H9 (cell line): Measurements from ENCODE around the gene CDH6. TPM values are rescaled to one million over a fixed set of nuclear protein-coding genes. Genes with fewer than 3 reads are reported as not detected.

Experiments
- DNase-seq: peaks from one replicate; pipeline ENCODE4 v3.0.0-alpha.2; 2017
- H2AFZ ChIP-seq: one replicate; pipeline ENCODE4 v1.6.1; 2013; ENCODE audit warnings: mild to moderate bottlenecking, low read length, control low read depth, moderate library complexity
- H2AK5ac ChIP-seq: 2 replicates; pipeline ENCODE4 v1.6.1; 2013; ENCODE audit warnings: low read length, control low read depth, mixed read lengths; ENCODE audit not compliant: insufficient read length
- H2BK120ac ChIP-seq: one replicate; pipeline ENCODE4 v1.6.1; 2013; ENCODE audit warnings: low read depth, mild to moderate bottlenecking, low read length, control low read depth, inconsistent platforms; ENCODE audit not compliant: poor library complexity, severe bottlenecking
- H2BK12ac ChIP-seq: 2 replicates; pipeline ENCODE4 v1.6.1; 2013; ENCODE audit warnings: low read length, control low read depth, mixed read lengths, low read depth; ENCODE audit not compliant: insufficient read length
- H2BK15ac ChIP-seq: 2 replicates; pipeline ENCODE4 v1.6.1; 2013; ENCODE audit warnings: low read depth, low read length, control low read depth
- H2BK20ac ChIP-seq: one replicate; pipeline ENCODE4 v1.6.1; 2013; ENCODE audit warnings: low read depth, mild to moderate bottlenecking, low read length, control low read depth, inconsistent platforms; ENCODE audit not compliant: poor library complexity, severe bottlenecking
- H2BK5ac ChIP-seq: 2 replicates; pipeline ENCODE4 v1.6.1; 2013; ENCODE audit warnings: low read length, control low read depth, mixed read lengths; ENCODE audit not compliant: insufficient read length
- H3K14ac ChIP-seq: 2 replicates; pipeline ENCODE4 v1.6.1; 2013; ENCODE audit warnings: low read length, control low read depth; ENCODE audit not compliant: insufficient read depth
- H3K18ac ChIP-seq: 2 replicates; pipeline ENCODE4 v1.6.1; 2013; ENCODE audit warnings: low read depth, mild to moderate bottlenecking, mixed read lengths, low read length, control low read depth; ENCODE audit not compliant: insufficient read length
- H3K23ac ChIP-seq: 2 replicates; pipeline ENCODE4 v1.6.1; 2013; ENCODE audit warnings: low read length, control low read depth, mixed read lengths, low read depth; ENCODE audit not compliant: insufficient read length
- H3K23me2 ChIP-seq: 2 replicates; pipeline ENCODE4 v1.6.1; 2013; ENCODE audit warnings: low read depth, mild to moderate bottlenecking, mixed read lengths, low read length, control low read depth; ENCODE audit not compliant: insufficient read length, poor library complexity, severe bottlenecking
- H3K27ac ChIP-seq: 2 replicates; pipeline ENCODE4 v1.5.1; 2013; ENCODE audit warnings: low read length, control low read depth, mixed read lengths, low read depth; ENCODE audit not compliant: insufficient read length
- H3K27me3 ChIP-seq: 2 replicates; pipeline ENCODE4 v1.6.1; 2013; ENCODE audit warnings: low read length, control low read depth, inconsistent platforms; ENCODE audit not compliant: insufficient read depth
- H3K4ac ChIP-seq: 2 replicates; pipeline ENCODE4 v1.6.1; 2013; ENCODE audit warnings: low read depth, mild to moderate bottlenecking, control low read depth, inconsistent platforms, low read length, moderate library complexity
- H3K4me1 ChIP-seq: 2 replicates; pipeline ENCODE4 v1.6.1; 2013; ENCODE audit warnings: low read length, control low read depth, inconsistent platforms; ENCODE audit not compliant: insufficient read depth
- H3K4me2 ChIP-seq: 2 replicates; pipeline ENCODE4 v1.6.1; 2013; ENCODE audit warnings: low read length, control low read depth, mixed read lengths; ENCODE audit not compliant: insufficient read length, insufficient read depth
- H3K56ac ChIP-seq: 2 replicates; pipeline ENCODE4 v1.6.1; 2013; ENCODE audit warnings: low read depth, mild to moderate bottlenecking, mixed read lengths, low read length, control low read depth; ENCODE audit not compliant: insufficient read length
- H3K79me1 ChIP-seq: 2 replicates; pipeline ENCODE4 v1.6.1; 2013; ENCODE audit warnings: low read depth, mild to moderate bottlenecking, moderate library complexity, low read length, control low read depth, inconsistent platforms; ENCODE audit not compliant: insufficient read depth, poor library complexity, severe bottlenecking
- H3K79me2 ChIP-seq: 2 replicates; pipeline ENCODE4 v1.6.1; 2013; ENCODE audit warnings: low read length, control low read depth, inconsistent platforms; ENCODE audit not compliant: insufficient read depth
- H3K9ac ChIP-seq: 2 replicates; pipeline ENCODE4 v1.6.1; 2013; ENCODE audit warnings: low read length, control low read depth, mixed read lengths; ENCODE audit not compliant: insufficient read length; ENCODE audit errors: extremely low read depth
- H3K9me3 ChIP-seq: one replicate; pipeline ENCODE4 v1.6.1; 2013; ENCODE audit warnings: low read depth, low read length, inconsistent platforms; ENCODE audit not compliant: control insufficient read depth
- H3T11ph ChIP-seq: one replicate; pipeline ENCODE4 v1.6.1; 2013; ENCODE audit warnings: mild to moderate bottlenecking, low read length, control low read depth, inconsistent platforms
- H4K20me1 ChIP-seq: one replicate; pipeline ENCODE4 v1.6.1; 2013; ENCODE audit not compliant: control insufficient read depth, insufficient read length, insufficient read depth
- H4K5ac ChIP-seq: 2 replicates; pipeline ENCODE4 v1.6.1; 2013; ENCODE audit warnings: low read depth, mild to moderate bottlenecking, mixed read lengths, low read length, control low read depth; ENCODE audit not compliant: insufficient read length
- H4K8ac ChIP-seq: replicated peaks from 2 replicates; pipeline ENCODE4 v1.6.1; 2013; ENCODE audit warnings: low read length, control low read depth, mixed read lengths, low read depth; ENCODE audit not compliant: insufficient read length
- H4K91ac ChIP-seq: 2 replicates; pipeline ENCODE4 v1.6.1; 2013; ENCODE audit warnings: low read depth, mild to moderate bottlenecking, moderate library complexity, mixed read lengths, low read length, control low read depth; ENCODE audit not compliant: insufficient read length
- H3K27ac Mint-ChIP-seq, 3 experiments: 2 replicates in 2 of 3; 3 replicates in 1 of 3; pipeline ENCODE4 v1.8.0; 2020 to 2021; ENCODE audit warnings: mixed read lengths in 3 of 3, mild to moderate bottlenecking in 1 of 3, moderate library complexity in 1 of 3
- H3K27me3 Mint-ChIP-seq: 2 replicates; pipeline ENCODE4 v1.8.0; 2021; ENCODE audit warnings: low read depth, mild to moderate bottlenecking, moderate library complexity, mixed read lengths
- H3K36me3 Mint-ChIP-seq, 3 experiments: 2 replicates in 2 of 3; 3 replicates in 1 of 3; pipeline ENCODE4 v1.8.0; 2020 to 2021; ENCODE audit warnings: low read depth in 3 of 3, mixed read lengths in 3 of 3; ENCODE audit not compliant: insufficient read depth in 1 of 3
- H3K4me1 Mint-ChIP-seq, 2 experiments: 2 replicates each; pipeline ENCODE4 v1.8.0; 2020; ENCODE audit warnings: mixed read lengths in 2 of 2
- H3K4me3 Mint-ChIP-seq, 2 experiments: 2 replicates in 1 of 2; 3 replicates in 1 of 2; pipeline ENCODE4 v1.8.0; 2020 to 2021; ENCODE audit warnings: mild to moderate bottlenecking in 2 of 2, mixed read lengths in 2 of 2, moderate library complexity in 1 of 2
- H3K9me3 Mint-ChIP-seq, 2 experiments: 2 replicates in 1 of 2; 3 replicates in 1 of 2; pipeline ENCODE4 v1.8.0; 2020; ENCODE audit warnings: mild to moderate bottlenecking in 2 of 2, mixed read lengths in 2 of 2, moderate library complexity in 1 of 2
- CTCF ChIP-seq: fragments of 200-600 bp; sonication (generic); conservative IDR thresholded peaks from 3 replicates; pipeline ENCODE4 v1.8.0; 2021; ENCODE audit warnings: antibody characterized with exemption, mild to moderate bottlenecking
- WGBS: extraction: QIAGEN DNeasy Blood & Tissue Kit; methylation state at CpG from one replicate; pipeline ENCODE4 v1.1.7; 2013; ENCODE audit warnings: missing lambda C conversion rate, low lambda C conversion rate, mixed read lengths; ENCODE audit not compliant: insufficient read length; ENCODE audit errors: extremely low coverage; 5-methylcytosine and 5-hydroxymethylcytosine counted together
- total RNA-seq: library from RNA; stranded (reverse); gene quantifications from 2 replicates; pipeline ENCODE4 v1.2.1, GENCODE V29; 2021

CDH6 gene
- total RNA-seq, 1 experiment from 2014 or later = 11.7 TPM

- Mint-ChIP-seq H3K4me1 (peaks cover 2 to 4% of the 10 kb centered on the region in 2 experiments; a peak in 3 of 4 replicates), H3K36me3 (no peaks in the 10 kb centered on the region), H3K4me3 (no peak overlapping the region), H3K27me3 (peaks cover 3% of the 10 kb centered on the region; the same call in 1 of the 2 replicates), H3K9me3 (no peaks in the 10 kb centered on the region), H3K27ac (no peak overlapping the region)
- WGBS = no CpG with 5 or more reads among the region's 5 CpGs
- H4K8ac ChIP-seq = no peak overlapping the region
- no peak overlapping the region for H2AFZ ChIP-seq
- TF ChIP-seq CTCF = peak; percentile 85
- H3K4me2 ChIP-seq = no peak overlapping the region
- H3K4ac ChIP-seq = no peak overlapping the region
- H3K27ac ChIP-seq = no peak overlapping the region
- H3K4me1 ChIP-seq = no peaks in the 10 kb centered on the region
- no peaks in the 10 kb centered on the region for H3K9me3 ChIP-seq
- no peak overlapping the region for H4K5ac ChIP-seq
- H3K56ac ChIP-seq = no peak overlapping the region
- H3K23ac ChIP-seq = no peak overlapping the region
- H2BK120ac ChIP-seq = no peak overlapping the region
- H2BK20ac ChIP-seq = no peak overlapping the region
- no peak overlapping the region for H3K14ac ChIP-seq
- H3K9ac ChIP-seq = no peak overlapping the region
- no peaks in the 10 kb centered on the region for H3K79me2 ChIP-seq
- no peaks in the 10 kb centered on the region for H3K23me2 ChIP-seq
- H2BK15ac ChIP-seq = no peak overlapping the region
- H2AK5ac ChIP-seq = no peak overlapping the region
- H3K18ac ChIP-seq = no peak overlapping the region
- no peak overlapping the region for H2BK5ac ChIP-seq
- no peaks in the 10 kb centered on the region for H4K20me1 ChIP-seq
- H2BK12ac ChIP-seq = no peak overlapping the region
- H3T11ph ChIP-seq = no peak overlapping the region
- H3K79me1 ChIP-seq = no peaks in the 10 kb centered on the region
- no peaks in the 10 kb centered on the region for H3K27me3 ChIP-seq
- DNase-seq = no peak
- no peak overlapping the region for H4K91ac ChIP-seq
Measured at GRCh38 chr5:31186672-31187267, 6.7 kb upstream of the CDH6 start.
